Epithelial cell of proximal tubule (primary cell): ENCODE results near the gene PDE8B. TPM values are rescaled to one million over a fixed set of nuclear protein-coding genes. Genes with fewer than 3 reads are reported as not detected.

Source experiments
- DNase-seq: peaks from one replicate; pipeline ENCODE4 v3.0.0-alpha.2; 2011; ENCODE audit warnings: low read depth
- H3K4me3 ChIP-seq: 2 replicates; pipeline ENCODE4 v1.5.1; 2011; ENCODE audit warnings: low read depth, mild to moderate bottlenecking, low read length
- total RNA-seq: library from RNA; depleted of rRNA; stranded (reverse); fragments of >200 nt; gene quantifications from 2 replicates; pipeline ENCODE4 v1.2.3, GENCODE V29; 2015
- TF ChIP-seq, protein P1 (sequence below): conservative IDR thresholded peaks from 2 replicates; pipeline ENCODE4 v1.5.1; 2012; ENCODE audit warnings: low read depth, mild to moderate bottlenecking, low read length

Gene PDE8B
- total RNA-seq, 1 donor from 2014 or later: 0.35 TPM

DNA sequence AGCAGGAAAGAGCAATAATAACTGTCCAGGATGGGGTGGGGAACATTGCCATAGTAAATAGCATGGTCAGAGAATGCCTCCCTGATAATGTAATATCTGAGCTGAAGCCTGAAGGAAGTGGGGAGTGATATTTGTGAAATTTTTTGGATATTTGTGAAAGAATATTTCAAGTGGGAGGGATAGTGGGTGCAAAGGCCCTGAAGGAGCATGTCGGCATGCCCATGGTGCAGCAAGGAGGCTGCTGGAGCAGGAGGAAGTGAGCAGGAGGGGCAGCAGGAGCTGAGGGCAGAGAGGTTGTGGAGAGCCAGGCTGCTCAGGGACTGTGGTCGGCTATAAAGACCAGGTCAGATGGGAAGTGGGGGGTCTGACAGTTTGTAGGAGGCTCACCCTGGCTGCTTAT is 21.1 kb upstream of the PDE8B start:
- TF ChIP-seq, protein P1, sequence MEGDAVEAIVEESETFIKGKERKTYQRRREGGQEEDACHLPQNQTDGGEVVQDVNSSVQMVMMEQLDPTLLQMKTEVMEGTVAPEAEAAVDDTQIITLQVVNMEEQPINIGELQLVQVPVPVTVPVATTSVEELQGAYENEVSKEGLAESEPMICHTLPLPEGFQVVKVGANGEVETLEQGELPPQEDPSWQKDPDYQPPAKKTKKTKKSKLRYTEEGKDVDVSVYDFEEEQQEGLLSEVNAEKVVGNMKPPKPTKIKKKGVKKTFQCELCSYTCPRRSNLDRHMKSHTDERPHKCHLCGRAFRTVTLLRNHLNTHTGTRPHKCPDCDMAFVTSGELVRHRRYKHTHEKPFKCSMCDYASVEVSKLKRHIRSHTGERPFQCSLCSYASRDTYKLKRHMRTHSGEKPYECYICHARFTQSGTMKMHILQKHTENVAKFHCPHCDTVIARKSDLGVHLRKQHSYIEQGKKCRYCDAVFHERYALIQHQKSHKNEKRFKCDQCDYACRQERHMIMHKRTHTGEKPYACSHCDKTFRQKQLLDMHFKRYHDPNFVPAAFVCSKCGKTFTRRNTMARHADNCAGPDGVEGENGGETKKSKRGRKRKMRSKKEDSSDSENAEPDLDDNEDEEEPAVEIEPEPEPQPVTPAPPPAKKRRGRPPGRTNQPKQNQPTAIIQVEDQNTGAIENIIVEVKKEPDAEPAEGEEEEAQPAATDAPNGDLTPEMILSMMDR: no peak
- H3K4me3 ChIP-seq: no peak overlapping the region
- no peak for DNase-seq

- H3K4me3 ChIP-seq: no peak overlapping the region
- TF ChIP-seq, protein P1: no peak
- DNase-seq: no peak
Observed at GRCh38 chr5:77192441-77193050, 17.9 kb upstream of the PDE8B start.

GRCh38 chr5:77194762-77195161 is 15.7 kb upstream of the PDE8B start:
- H3K4me3 ChIP-seq: no peak overlapping the region
- TF ChIP-seq, protein P1: no peak
- no peak for DNase-seq

- DNase-seq: no peak
- TF ChIP-seq, protein P1: no peak
- H3K4me3 ChIP-seq: no peak overlapping the region
Observed at GRCh38 chr5:77197840-77198554, 12.5 kb upstream of the PDE8B start.

- H3K4me3 ChIP-seq: no peak overlapping the region
- TF ChIP-seq, protein P1: no peak
- DNase-seq: no peak
Observed at GRCh38 chr5:77200663-77201062, 9.8 kb upstream of the PDE8B start.

GRCh38 chr5:77202145-77202544 is 8.3 kb upstream of the PDE8B start:
- DNase-seq: no peak
- no peak overlapping the region for H3K4me3 ChIP-seq
- TF ChIP-seq, protein P1: no peak

GRCh38 chr5:77204967-77205366 is 5.5 kb upstream of the PDE8B start:
- DNase-seq: no peak
- H3K4me3 ChIP-seq: no peak overlapping the region
- TF ChIP-seq, protein P1: no peak
